Stimulated activated CD8-positive, alpha-beta memory T cell treated with anti-CD3 and anti-CD28 coated beads, Interleukin-7, amount 100 ng/mL, for 1 hour (primary cell): ENCODE measurements around the gene SHB.

Source experiments
- DNase-seq, 2 donors: peaks; one replicate each; pipeline ENCODE4 v3.0.0-alpha.2; 2020; ENCODE audit warnings: low read depth in 2 of 2

Gene SHB

GRCh38 chr9:38024036-38024681, 44.9 kb downstream of the SHB start:
- no peak for DNase-seq

- no peak for DNase-seq
Observed at GRCh38 chr9:38023661-38024035, 45.4 kb downstream of the SHB start.

GRCh38 chr9:38022995-38023394, 46.0 kb downstream of the SHB start:
- DNase-seq: no peak

- DNase-seq: no peak
Observed at GRCh38 chr9:38022203-38022895, 46.7 kb downstream of the SHB start.

- DNase-seq: no peak
Observed at GRCh38 chr9:38020151-38021076, 48.6 kb downstream of the SHB start.

- no peak for DNase-seq
Observed at GRCh38 chr9:38019731-38020130, 49.3 kb downstream of the SHB start.

- no peak for DNase-seq
Observed at GRCh38 chr9:38018958-38019602, 49.9 kb downstream of the SHB start.

GRCh38 chr9:38018241-38018957, 50.6 kb downstream of the SHB start:
- DNase-seq: no peak

- DNase-seq: no peak
Observed at GRCh38 chr9:38017885-38018186, 51.2 kb downstream of the SHB start.

GRCh38 chr9:38017149-38017884, 51.7 kb downstream of the SHB start:
- no peak for DNase-seq

- no peak for DNase-seq
Observed at GRCh38 chr9:38016375-38017135, 52.5 kb downstream of the SHB start.

- DNase-seq: no peak
Observed at GRCh38 chr9:38015906-38016305, 53.1 kb downstream of the SHB start.

- DNase-seq: no peak
Observed at GRCh38 chr9:38015266-38015665, 53.8 kb downstream of the SHB start.

- no peak for DNase-seq
Observed at GRCh38 chr9:38012767-38013450, 56.1 kb downstream of the SHB start.

- no peak for DNase-seq
Observed at GRCh38 chr9:38011991-38012390, 57.0 kb downstream of the SHB start.

- DNase-seq: no peak
Observed at GRCh38 chr9:38010918-38011704, 57.9 kb downstream of the SHB start.

- no peak for DNase-seq
Observed at GRCh38 chr9:38009990-38010389, 59.0 kb downstream of the SHB start.

- DNase-seq: no peak
Observed at GRCh38 chr9:38009035-38009501, 60.0 kb downstream of the SHB start.
